Spleen (tissue), 7 donors: ENCODE results near the gene KCNA1.

Source experiments
- CTCF ChIP-seq, 11 experiments: fragments of 200-600 bp in 7 of 11; fragments of 450-650 bp in 4 of 11; sonication (generic) in 4 of 11; IDR thresholded peaks in 8 of 11; conservative IDR thresholded peaks in 3 of 11; 1 replicate in 7 of 11; 2 replicates in 4 of 11; pipeline versions ENCODE4 v1.4.0 to v1.8.0; 2016 to 2021; ENCODE audit warnings: antibody characterized with exemption in 11 of 11, inconsistent platforms in 4 of 11, mild to moderate bottlenecking in 1 of 11
- POLR2A ChIP-seq, 3 donors: fragments of 450-650 bp; IDR thresholded peaks; one replicate each; pipeline ENCODE4 v1.5.1; 2017; ENCODE audit warnings: antibody characterized with exemption in 3 of 3, mild to moderate bottlenecking in 1 of 3
- POLR2AphosphoS5 ChIP-seq, 3 donors: sonication (generic); formaldehyde crosslinking; IDR thresholded peaks; one replicate each; pipeline ENCODE4 v1.5.1; 2017; ENCODE audit warnings: antibody characterized with exemption in 3 of 3
- donor health status: DM: no; HTN: no; CAD: no; lungs with moderate emphysema.
- donor health status: DM: no; HTN: no; CAD: no.
- donor health status: DM: no; HTN: no; CAD: no.

GRCh38 chr12:4939418-4940023 lies 29.8 kb downstream of the KCNA1 start:
- no peak for TF ChIP-seq POLR2AphosphoS5 (IDR thresholded peaks at IDR 0.05)
- TF ChIP-seq CTCF (IDR thresholded peaks at IDR 0.05 in 8 of 11, conservative IDR thresholded peaks at IDR 0.05 in 3 of 11), result no peak
- TF ChIP-seq POLR2A (IDR thresholded peaks at IDR 0.05), result no peak
